ENCODE measurements around the gene DPF1. TPM values are rescaled to one million over a fixed set of nuclear protein-coding genes. Genes with fewer than 3 reads are reported as not detected.

Gene DPF1
- total RNA-seq, 1 donor from 2014 or later: not detected

GRCh38 chr19:38206006-38206745, 17.8 kb downstream of the DPF1 start:
- Histone ChIP-seq H3K9me3 (no peaks in the 10 kb centered on the region), H3K36me3 (peaks cover 60% of the 10 kb centered on the region), H3K27me3 (ENCODE audit: low read depth) (peaks cover 23% of the 10 kb centered on the region), H3K27ac (no peak overlapping the region), H3K4me1 (peaks cover 22% of the 10 kb centered on the region), H3K4me3 (no peak overlapping the region)
- TF ChIP-seq CTCF (IDR thresholded peaks at IDR 0.05): no peak
- intact Hi-C loops (cut with DNase I): no loop called here
- no peak for DNase-seq
- ATAC-seq: no peak

GRCh38 chr19:38204728-38205127, 19.3 kb downstream of the DPF1 start:
- TF ChIP-seq CTCF (IDR thresholded peaks at IDR 0.05): no peak
- intact Hi-C loops (cut with DNase I): no loop called here
- Histone ChIP-seq H3K4me3 (no peak overlapping the region), H3K27ac (no peak overlapping the region), H3K27me3 (ENCODE audit: low read depth) (peaks cover 10% of the 10 kb centered on the region), H3K9me3 (no peaks in the 10 kb centered on the region), H3K4me1 (peaks cover 9% of the 10 kb centered on the region), H3K36me3 (peaks cover 61% of the 10 kb centered on the region)
- ATAC-seq (no peak), DNase-seq (no peak)

GRCh38 chr19:38204096-38204495, 19.9 kb downstream of the DPF1 start:
- ATAC-seq (no peak), DNase-seq (no peak)
- peaks cover 66% of the 10 kb centered on the region for H3K36me3 ChIP-seq

GRCh38 chr19:38203197-38203596, 20.8 kb downstream of the DPF1 start:
- Histone ChIP-seq H3K4me1 (no peaks in the 10 kb centered on the region), H3K27me3 (ENCODE audit: low read depth) (no peaks in the 10 kb centered on the region), H3K27ac (no peak overlapping the region), H3K4me3 (no peak overlapping the region), H3K36me3 (peaks cover 75% of the 10 kb centered on the region), H3K9me3 (no peaks in the 10 kb centered on the region)
- intact Hi-C loops (cut with DNase I): no loop called here
- no peak for ATAC-seq
- TF ChIP-seq CTCF (IDR thresholded peaks at IDR 0.05): no peak
- DNase-seq: no peak

More at GRCh38 chr19:38204096-38204495, 19.9 kb downstream of the DPF1 start:
- no peak for TF ChIP-seq CTCF (IDR thresholded peaks at IDR 0.05)
- intact Hi-C loops (cut with DNase I): no loop called here
- Histone ChIP-seq H3K4me1 (peaks cover 3% of the 10 kb centered on the region), H3K9me3 (no peaks in the 10 kb centered on the region), H3K4me3 (no peak overlapping the region), H3K27ac (no peak overlapping the region), H3K27me3 (ENCODE audit: low read depth) (peaks cover 5% of the 10 kb centered on the region)

- Histone ChIP-seq H3K27me3 (ENCODE audit: low read depth) (no peaks in the 10 kb centered on the region), H3K36me3 (peaks cover 76% of the 10 kb centered on the region), H3K27ac (no peak overlapping the region), H3K4me3 (no peak overlapping the region), H3K4me1 (no peaks in the 10 kb centered on the region), H3K9me3 (no peaks in the 10 kb centered on the region)
- ATAC-seq (no peak), DNase-seq (no peak)
- no peak for TF ChIP-seq CTCF (IDR thresholded peaks at IDR 0.05)
- intact Hi-C loops (cut with DNase I): no loop called here
Measured at GRCh38 chr19:38202504-38202903, 21.5 kb downstream of the DPF1 start.
